ENCODE data around the gene GAGE10. TPM values are rescaled to one million over a fixed set of nuclear protein-coding genes. Genes with fewer than 3 reads are reported as not detected.
"Not testable (repeated sequence)": the region's sequence is repeated elsewhere in the genome, so short reads cannot be mapped to it uniquely, and the experiment has no call there.

The GAGE10 gene
- total RNA-seq, 1 donor from 2014 or later = not detected

DNA sequence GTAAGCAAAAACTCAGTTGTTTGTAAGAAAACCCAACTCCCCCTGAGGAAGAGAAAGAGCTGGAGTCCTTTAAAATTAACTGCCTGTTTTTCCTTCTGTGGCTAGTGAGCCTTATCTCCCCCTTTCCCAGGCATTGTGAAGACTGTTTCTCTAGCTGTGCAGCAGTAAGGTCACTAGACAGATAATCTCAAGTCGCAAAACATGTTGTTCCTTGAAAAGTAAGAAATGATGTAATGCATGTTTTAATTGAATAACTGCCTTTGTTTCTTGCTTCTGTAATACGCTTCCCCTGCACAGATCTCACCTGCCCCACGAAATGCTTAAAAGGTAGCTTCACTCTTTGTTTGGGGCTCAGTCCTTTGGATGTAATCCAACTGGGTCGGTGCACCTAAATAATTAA lies 12.6 kb downstream of the GAGE10 start:
- no peaks in the 10 kb centered on the region for H3K4me1 ChIP-seq
- DNase-seq = no peak
- intact Hi-C loops (cut with micrococcal nuclease) = no loop called here
- no peaks in the 10 kb centered on the region for H3K36me3 ChIP-seq
- no peak overlapping the region for H3K4me3 ChIP-seq
- no peaks in the 10 kb centered on the region for H3K27me3 ChIP-seq (ENCODE audit: low read depth)
- H3K27ac ChIP-seq (replicated peaks) = no peak overlapping the region
- H3K9me3 ChIP-seq (replicated peaks) = no peaks in the 10 kb centered on the region
- TF ChIP-seq, protein P1, sequence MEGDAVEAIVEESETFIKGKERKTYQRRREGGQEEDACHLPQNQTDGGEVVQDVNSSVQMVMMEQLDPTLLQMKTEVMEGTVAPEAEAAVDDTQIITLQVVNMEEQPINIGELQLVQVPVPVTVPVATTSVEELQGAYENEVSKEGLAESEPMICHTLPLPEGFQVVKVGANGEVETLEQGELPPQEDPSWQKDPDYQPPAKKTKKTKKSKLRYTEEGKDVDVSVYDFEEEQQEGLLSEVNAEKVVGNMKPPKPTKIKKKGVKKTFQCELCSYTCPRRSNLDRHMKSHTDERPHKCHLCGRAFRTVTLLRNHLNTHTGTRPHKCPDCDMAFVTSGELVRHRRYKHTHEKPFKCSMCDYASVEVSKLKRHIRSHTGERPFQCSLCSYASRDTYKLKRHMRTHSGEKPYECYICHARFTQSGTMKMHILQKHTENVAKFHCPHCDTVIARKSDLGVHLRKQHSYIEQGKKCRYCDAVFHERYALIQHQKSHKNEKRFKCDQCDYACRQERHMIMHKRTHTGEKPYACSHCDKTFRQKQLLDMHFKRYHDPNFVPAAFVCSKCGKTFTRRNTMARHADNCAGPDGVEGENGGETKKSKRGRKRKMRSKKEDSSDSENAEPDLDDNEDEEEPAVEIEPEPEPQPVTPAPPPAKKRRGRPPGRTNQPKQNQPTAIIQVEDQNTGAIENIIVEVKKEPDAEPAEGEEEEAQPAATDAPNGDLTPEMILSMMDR (IDR thresholded peaks at IDR 0.05; ENCODE audit: borderline replicate concordance) = no peak

DNA sequence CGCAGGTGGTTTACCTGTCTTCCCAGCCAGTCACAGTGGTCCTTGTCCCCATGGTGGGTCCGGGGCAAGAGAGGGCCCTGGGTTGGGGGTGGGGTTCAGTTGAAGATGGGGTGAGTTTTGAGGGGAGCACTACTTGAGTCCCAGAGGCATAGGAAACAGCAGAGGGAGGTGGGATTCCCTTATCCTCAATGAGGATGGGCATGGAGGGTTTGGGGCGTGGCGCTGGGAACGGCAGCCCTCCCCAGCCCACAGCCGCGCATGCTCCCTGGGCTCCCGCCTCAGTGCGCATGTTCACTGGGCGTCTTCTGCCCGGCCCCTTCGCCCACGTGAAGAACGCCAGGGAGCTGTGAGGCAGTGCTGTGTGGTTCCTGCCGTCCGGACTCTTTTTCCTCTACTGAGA lies 18.3 kb downstream of the GAGE10 start, which contains the start of gene GAGE12J:
TSS of gene GAGE12J (plus strand) at position 301 of the 400 bp plus-strand sequence. CDS start 1,157 bp downstream, outside the sequence.
- H3K4me3 ChIP-seq; H3K4me1 ChIP-seq; intact Hi-C loops (cut with micrococcal nuclease); H3K36me3 ChIP-seq; DNase-seq; H3K9me3 ChIP-seq (replicated peaks); H3K27ac ChIP-seq (replicated peaks); H3K27me3 ChIP-seq (ENCODE audit: low read depth): not testable (repeated sequence)

DNA sequence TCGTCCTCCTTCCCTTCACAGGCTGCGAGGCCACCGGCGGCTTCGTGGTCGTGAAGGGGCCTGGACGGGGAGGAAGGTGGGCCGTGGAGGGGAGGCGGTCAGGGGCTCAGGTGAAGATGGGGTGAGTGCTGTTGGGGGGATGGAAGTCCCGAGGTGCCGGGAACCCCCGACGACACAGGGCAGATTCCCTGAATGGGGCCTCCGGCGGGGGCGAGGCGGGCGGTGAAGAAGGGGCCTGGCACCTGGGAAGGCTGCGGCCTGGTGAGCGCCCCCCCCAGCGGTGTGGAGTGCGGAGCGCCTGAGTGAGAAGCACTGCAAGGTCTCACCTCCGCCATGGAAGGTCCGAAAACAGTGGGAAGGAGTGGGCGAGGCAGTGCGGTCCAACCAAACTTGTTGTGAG lies 18.8 kb downstream of the GAGE10 start:
- H3K36me3 ChIP-seq; H3K9me3 ChIP-seq (replicated peaks); DNase-seq; H3K4me3 ChIP-seq; intact Hi-C loops (cut with micrococcal nuclease); H3K27me3 ChIP-seq (ENCODE audit: low read depth); H3K4me1 ChIP-seq; H3K27ac ChIP-seq (replicated peaks): not testable (repeated sequence)

DNA sequence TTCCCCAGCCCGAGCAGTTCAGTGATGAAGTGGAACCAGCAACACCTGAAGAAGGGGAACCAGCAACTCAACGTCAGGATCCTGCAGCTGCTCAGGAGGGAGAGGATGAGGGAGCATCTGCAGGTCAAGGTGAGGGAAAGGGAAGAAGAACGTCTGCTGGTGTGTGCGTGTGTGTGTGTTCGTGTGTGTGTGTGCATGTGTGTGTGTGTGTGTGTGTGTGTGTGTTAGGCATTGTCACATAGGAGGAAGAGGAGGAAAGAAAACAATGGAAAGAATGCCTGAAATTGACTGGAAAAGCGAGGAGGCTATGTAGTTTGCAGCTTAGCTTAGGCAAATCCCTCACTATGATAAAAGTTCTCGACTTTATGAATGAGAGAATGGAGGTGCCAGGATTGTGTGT lies 20.3 kb downstream of the GAGE10 start:
- H3K4me3 ChIP-seq; H3K9me3 ChIP-seq (replicated peaks); H3K4me1 ChIP-seq; DNase-seq; intact Hi-C loops (cut with micrococcal nuclease); H3K27ac ChIP-seq (replicated peaks); H3K27me3 ChIP-seq (ENCODE audit: low read depth); H3K36me3 ChIP-seq: not testable (repeated sequence)

DNA sequence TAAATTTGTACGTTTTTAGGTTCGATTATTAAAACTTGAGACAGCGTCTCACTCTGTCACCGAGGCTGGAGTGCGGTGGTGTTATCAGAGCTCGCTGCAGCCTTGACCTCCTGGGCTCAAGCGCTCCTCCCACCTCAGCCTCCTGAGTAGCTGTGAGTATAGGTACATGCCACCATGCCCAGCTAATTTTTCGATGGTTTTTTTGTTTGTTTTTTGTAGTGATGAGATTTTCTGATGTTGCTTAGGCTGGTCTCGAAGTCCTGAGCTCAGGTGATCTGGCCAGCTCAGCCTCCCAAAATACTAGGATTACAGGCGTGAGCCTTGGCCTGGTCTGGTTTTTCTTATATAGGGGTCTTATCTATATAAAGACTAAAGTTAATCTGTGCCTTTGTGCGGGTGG lies 27.0 kb downstream of the GAGE10 start:
- H3K36me3 ChIP-seq; H3K27me3 ChIP-seq (ENCODE audit: low read depth); intact Hi-C loops (cut with micrococcal nuclease); H3K9me3 ChIP-seq (replicated peaks); H3K4me1 ChIP-seq; H3K27ac ChIP-seq (replicated peaks); H3K4me3 ChIP-seq; DNase-seq: not testable (repeated sequence)

DNA sequence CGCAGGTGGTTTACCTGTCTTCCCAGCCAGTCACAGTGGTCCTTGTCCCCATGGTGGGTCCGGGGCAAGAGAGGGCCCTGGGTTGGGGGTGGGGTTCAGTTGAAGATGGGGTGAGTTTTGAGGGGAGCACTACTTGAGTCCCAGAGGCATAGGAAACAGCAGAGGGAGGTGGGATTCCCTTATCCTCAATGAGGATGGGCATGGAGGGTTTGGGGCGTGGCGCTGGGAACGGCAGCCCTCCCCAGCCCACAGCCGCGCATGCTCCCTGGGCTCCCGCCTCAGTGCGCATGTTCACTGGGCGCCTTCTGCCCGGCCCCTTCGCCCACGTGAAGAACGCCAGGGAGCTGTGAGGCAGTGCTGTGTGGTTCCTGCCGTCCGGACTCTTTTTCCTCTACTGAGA lies 27.8 kb downstream of the GAGE10 start, which contains the start of gene GAGE13:
TSS of gene GAGE13 (plus strand) at position 301 of the 400 bp plus-strand sequence. CDS start 1,156 bp downstream, outside the sequence.
- H3K4me1 ChIP-seq; H3K4me3 ChIP-seq; intact Hi-C loops (cut with micrococcal nuclease); H3K36me3 ChIP-seq; DNase-seq; H3K27me3 ChIP-seq (ENCODE audit: low read depth); H3K9me3 ChIP-seq (replicated peaks); H3K27ac ChIP-seq (replicated peaks): not testable (repeated sequence)

DNA sequence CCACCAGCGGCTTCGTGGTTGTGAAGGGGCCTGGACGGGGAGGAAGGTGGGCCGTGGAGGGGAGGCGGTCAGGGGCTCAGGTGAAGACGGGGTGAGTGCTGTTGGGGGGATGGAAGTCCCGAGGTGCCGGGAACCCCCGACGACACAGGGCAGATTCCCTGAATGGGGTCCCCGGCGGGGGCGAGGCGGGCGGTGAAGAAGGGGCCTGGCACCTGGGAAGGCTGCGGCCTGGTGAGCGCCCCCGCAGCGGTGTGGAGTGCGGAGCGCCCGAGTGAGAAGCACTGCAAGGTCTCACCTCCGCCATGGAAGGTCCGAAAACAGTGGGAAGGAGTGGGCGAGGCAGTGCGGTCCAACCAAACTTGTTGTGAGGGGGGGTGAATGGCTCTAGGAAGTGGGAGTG lies 28.4 kb downstream of the GAGE10 start:
- intact Hi-C loops (cut with micrococcal nuclease); H3K27ac ChIP-seq (replicated peaks); H3K4me1 ChIP-seq; H3K4me3 ChIP-seq; H3K36me3 ChIP-seq; H3K9me3 ChIP-seq (replicated peaks); H3K27me3 ChIP-seq (ENCODE audit: low read depth): not testable (repeated sequence)
- DNase-seq = peak; percentile 18

DNA sequence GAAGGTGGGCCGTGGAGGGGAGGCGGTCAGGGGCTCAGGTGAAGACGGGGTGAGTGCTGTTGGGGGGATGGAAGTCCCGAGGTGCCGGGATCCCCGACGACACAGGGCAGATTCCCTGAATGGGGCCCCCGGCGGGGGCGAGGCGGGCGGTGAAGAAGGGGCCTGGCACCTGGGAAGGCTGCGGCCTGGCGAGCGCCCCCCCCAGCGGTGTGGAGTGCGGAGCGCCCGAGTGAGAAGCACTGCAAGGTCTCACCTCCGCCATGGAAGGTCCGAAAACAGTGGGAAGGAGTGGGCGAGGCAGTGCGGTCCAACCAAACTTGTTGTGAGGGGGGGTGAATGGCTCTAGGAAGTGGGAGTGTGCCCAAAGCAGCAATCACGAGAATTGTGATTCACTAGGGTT lies 38.0 kb downstream of the GAGE10 start:
- H3K27ac ChIP-seq (replicated peaks); H3K4me3 ChIP-seq; H3K4me1 ChIP-seq; H3K9me3 ChIP-seq (replicated peaks); H3K27me3 ChIP-seq (ENCODE audit: low read depth); H3K36me3 ChIP-seq; DNase-seq; intact Hi-C loops (cut with micrococcal nuclease): not testable (repeated sequence)

DNA sequence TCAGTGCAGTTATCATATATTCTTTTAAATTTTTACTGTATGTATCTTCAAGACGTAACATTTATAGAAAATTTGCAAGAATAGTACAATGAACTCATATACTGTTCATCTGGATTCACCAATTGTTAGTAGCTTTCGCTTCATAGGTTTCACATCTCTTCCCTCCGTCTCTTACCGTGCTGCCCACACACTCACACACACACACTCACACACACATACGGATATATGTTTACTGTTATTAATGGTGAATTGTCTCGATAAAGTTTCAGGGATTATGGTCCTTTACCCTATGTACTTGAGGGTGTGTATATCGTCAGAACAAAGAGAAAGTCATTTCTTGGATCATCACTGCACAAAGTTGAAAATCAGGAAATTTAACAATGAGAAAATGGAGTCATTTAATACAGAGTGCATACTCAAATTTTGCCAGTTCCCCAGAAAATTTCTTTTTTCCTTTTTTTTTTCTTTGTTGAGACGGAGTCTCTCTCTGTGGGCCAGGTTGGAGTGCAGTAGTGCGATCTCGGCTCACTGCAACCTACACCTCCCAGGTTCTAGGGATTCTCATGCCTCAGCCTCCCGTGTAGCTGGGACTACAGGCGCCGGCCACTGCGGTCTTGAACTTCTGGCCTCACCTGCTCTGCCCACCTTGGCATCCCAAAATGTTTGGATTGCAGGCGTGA lies 41.2 kb downstream of the GAGE10 start:
- H3K9me3 ChIP-seq (replicated peaks); H3K4me1 ChIP-seq; DNase-seq; intact Hi-C loops (cut with micrococcal nuclease); H3K27ac ChIP-seq (replicated peaks); H3K36me3 ChIP-seq; H3K4me3 ChIP-seq; H3K27me3 ChIP-seq (ENCODE audit: low read depth): not testable (repeated sequence)

DNA sequence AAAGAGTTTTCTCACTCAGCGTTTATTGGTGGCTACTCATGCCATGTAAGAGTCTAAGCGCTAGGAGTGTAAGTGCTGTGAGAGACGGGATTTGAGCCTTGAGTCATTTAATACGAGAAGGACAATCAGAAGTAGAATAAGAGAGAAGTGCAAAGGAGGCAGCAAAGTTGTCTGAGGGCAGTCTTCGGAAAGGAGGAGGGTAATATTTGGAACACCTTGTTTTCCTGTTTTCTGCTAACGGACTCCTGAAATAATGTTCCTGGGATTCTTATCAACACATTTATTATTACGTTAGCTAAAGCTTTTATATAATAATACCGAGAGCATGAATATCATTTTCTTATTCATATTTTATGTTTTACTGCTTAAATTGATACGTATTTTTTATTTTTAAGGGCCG lies 42.0 kb downstream of the GAGE10 start:
- DNase-seq; H3K27me3 ChIP-seq (ENCODE audit: low read depth); intact Hi-C loops (cut with micrococcal nuclease); H3K27ac ChIP-seq (replicated peaks); H3K4me1 ChIP-seq; H3K36me3 ChIP-seq; H3K9me3 ChIP-seq (replicated peaks); H3K4me3 ChIP-seq: not testable (repeated sequence)

DNA sequence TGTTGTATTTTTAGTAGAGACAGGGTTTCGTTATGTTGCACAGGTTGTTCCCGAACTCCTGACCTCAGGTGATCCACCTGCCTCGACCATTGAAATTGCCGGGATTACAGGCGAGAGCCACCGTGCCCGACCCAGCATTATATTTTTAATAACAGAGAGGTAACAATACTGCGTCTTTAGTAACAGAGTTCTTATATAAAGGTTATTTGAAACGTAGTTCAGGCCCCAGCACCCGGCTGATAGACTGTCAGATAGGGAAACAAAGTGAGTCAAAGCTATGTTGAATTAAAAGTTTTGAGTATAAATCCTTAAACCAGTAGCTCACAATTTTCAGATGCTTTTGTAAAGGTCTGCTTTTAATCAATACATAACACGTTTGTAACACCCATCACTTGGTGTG lies 42.7 kb downstream of the GAGE10 start:
- H3K36me3 ChIP-seq; H3K27me3 ChIP-seq (ENCODE audit: low read depth); intact Hi-C loops (cut with micrococcal nuclease); DNase-seq; H3K9me3 ChIP-seq (replicated peaks); H3K4me3 ChIP-seq; H3K27ac ChIP-seq (replicated peaks); H3K4me1 ChIP-seq: not testable (repeated sequence)
